K562 (cell line): ENCODE measurements around the gene CMIP. TPM values are rescaled to one million over a fixed set of nuclear protein-coding genes. Genes with fewer than 3 reads are reported as not detected.

ENCODE experiments used
- ATAC-seq: fragments of 200-7000 bp; cut with Tn5 transposase; 3 replicates; pipeline ENCODE4 v1.9.1; 2020; ENCODE audit warnings: moderate library complexity
- BruUV-seq: library from RNA; stranded (reverse); fragments of 400-500 nt; replicated peaks from 2 replicates; lab custom pipeline; 2021; lab: Mats Ljungman, UMichigan
- CTCF ChIA-PET: fragments of 300-600 bp; formaldehyde crosslinking; extraction: SDS; loops from one replicate; lab custom pipeline; 2021; ENCODE audit warnings: low intra/inter-chr PET ratio; lab: Yijun Ruan, JAX
- POLR2A ChIA-PET: fragments of 300-600, 350-650 bp; sonication (Branson Sonifier 250); formaldehyde crosslinking; extraction: SDS; loops from one replicate; lab custom pipeline; 2021; ENCODE audit warnings: antibody characterized with exemption, inconsistent platforms; lab: Yijun Ruan, JAX
- DNase-seq, 4 experiments: peaks; one replicate each; pipeline versions ENCODE4 v3.0.0 to v3.0.0-alpha.2; 2011 to 2018; ENCODE audit warnings: low spot score in 3 of 4, mixed read lengths in 3 of 4; ENCODE audit errors: extremely low read depth in 1 of 4
- FAIRE-seq: peaks from 2 replicates; lab custom pipeline; 2011; peaks lifted over from hg19 to GRCh38; lab: Jason Lieb, UNC
- H2AFZ ChIP-seq: 2 replicates; pipeline ENCODE4 v1.6.0; 2011; ENCODE audit warnings: low read depth, low read length, control low read depth, inconsistent platforms
- H3K27ac ChIP-seq: fragments of 200-600 bp; 3 replicates; pipeline ENCODE4 v1.8.0; 2011; ENCODE audit warnings: low read depth, mild to moderate bottlenecking, control low read depth, inconsistent platforms, low read length, moderate library complexity, mixed read lengths; ENCODE audit errors: extremely low read depth
- H3K27me3 ChIP-seq, 2 experiments: fragments of 300-600 bp in 1 of 2; 2 replicates in 1 of 2; 3 replicates in 1 of 2; pipeline versions ENCODE4 v1.6.0 to v1.8.0; 2011; ENCODE audit warnings: inconsistent platforms in 2 of 2, low read length in 2 of 2, mild to moderate bottlenecking in 1 of 2, mixed read lengths in 1 of 2, moderate library complexity in 1 of 2; ENCODE audit not compliant: control insufficient read depth in 2 of 2, insufficient read depth in 2 of 2
- H3K36me3 ChIP-seq: fragments of 300-600 bp; 3 replicates; pipeline ENCODE4 v1.8.0; 2011; ENCODE audit warnings: mild to moderate bottlenecking, low read length, inconsistent platforms; ENCODE audit not compliant: control insufficient read depth, insufficient read depth
- H3K4me1 ChIP-seq, 2 experiments: fragments of 200-600 bp in 1 of 2; replicated peaks in 1 of 2; 2 replicates in 1 of 2; 3 replicates in 1 of 2; pipeline versions ENCODE4 v1.5.1 to v1.8.0; 2011; ENCODE audit warnings: inconsistent platforms in 2 of 2, low read length in 2 of 2, mild to moderate bottlenecking in 1 of 2, mixed read lengths in 1 of 2, moderate library complexity in 1 of 2; ENCODE audit not compliant: control insufficient read depth in 2 of 2, insufficient read depth in 2 of 2
- H3K4me2 ChIP-seq: 2 replicates; pipeline ENCODE4 v1.6.1; 2011; ENCODE audit warnings: low read length, control low read depth, inconsistent platforms, mixed read lengths; ENCODE audit not compliant: insufficient read depth
- H3K4me3 ChIP-seq: fragments of 200-600 bp; sonication (generic), shearing (Covaris generic); 2 replicates; pipeline ENCODE4 v1.5.1; 2016; ENCODE audit warnings: control low read depth, inconsistent platforms
- H3K79me2 ChIP-seq: fragments of 200-600 bp; 3 replicates; pipeline ENCODE4 v1.8.0; 2011; ENCODE audit warnings: low read length, inconsistent platforms; ENCODE audit not compliant: control insufficient read depth, insufficient read depth
- H3K9ac ChIP-seq, 2 experiments: 2 replicates each; pipeline versions ENCODE4 v1.6.0 to v1.6.1; 2011; ENCODE audit warnings: low read depth in 2 of 2, low read length in 2 of 2, control low read depth in 1 of 2, inconsistent platforms in 1 of 2, mild to moderate bottlenecking in 1 of 2, mixed read lengths in 1 of 2; ENCODE audit not compliant: insufficient read depth in 1 of 2
- H3K9me1 ChIP-seq: one replicate; pipeline ENCODE4 v1.6.0; 2011; ENCODE audit warnings: inconsistent platforms, mild to moderate bottlenecking, low read length, moderate library complexity; ENCODE audit not compliant: control insufficient read depth, insufficient read depth
- H3K9me3 ChIP-seq: replicated peaks from 2 replicates; pipeline ENCODE4 v1.5.1; 2011; ENCODE audit warnings: low read depth, low read length, inconsistent platforms; ENCODE audit not compliant: control insufficient read depth, insufficient read depth
- H4K20me1 ChIP-seq: replicated peaks from 2 replicates; pipeline ENCODE4 v1.6.1; 2011; ENCODE audit warnings: low read length, inconsistent platforms, mixed read lengths; ENCODE audit not compliant: control insufficient read depth, insufficient read depth
- CC2D1A ChIP-seq: fragments of 450-650 bp; IDR thresholded peaks from 2 replicates; pipeline ENCODE4 v1.6.1; 2017; ENCODE audit warnings: mild to moderate bottlenecking
- CTBP1 ChIP-seq: fragments of 450-650 bp; IDR thresholded peaks from 2 replicates; pipeline ENCODE4 v1.6.1; 2016; ENCODE audit warnings: borderline replicate concordance
- GABPB1 ChIP-seq: sonication (generic); formaldehyde crosslinking; IDR thresholded peaks from 2 replicates; pipeline ENCODE4 v1.8.0; 2022; ENCODE audit warnings: mild to moderate bottlenecking, missing genetic modification reagents
- GATAD2A ChIP-seq: fragments of 450-650 bp; IDR thresholded peaks from 2 replicates; pipeline ENCODE4 v1.6.1; 2017
- NBN ChIP-seq: fragments of 450-650 bp; IDR thresholded peaks from 2 replicates; pipeline ENCODE4 v1.6.1; 2016; ENCODE audit warnings: low read depth, mild to moderate bottlenecking
- NELFE ChIP-seq: IDR thresholded peaks from 2 replicates; pipeline ENCODE4 v1.6.1; 2011; ENCODE audit warnings: mild to moderate bottlenecking; ENCODE audit not compliant: insufficient read depth, insufficient read length
- RNF2 ChIP-seq: sonication (generic); IDR thresholded peaks from 2 replicates; pipeline ENCODE4 v1.6.1; 2016
- SP2 ChIP-seq: IDR thresholded peaks from 2 replicates; pipeline ENCODE4 v1.6.1; 2011; ENCODE audit warnings: mild to moderate bottlenecking, low read depth, low read length, moderate library complexity; ENCODE audit not compliant: poor library complexity, severe bottlenecking; ENCODE audit errors: extremely low read depth
- TOE1 ChIP-seq, 2 experiments: fragments of 450-650 bp in 1 of 2; sonication (generic) in 1 of 2; formaldehyde crosslinking in 1 of 2; IDR thresholded peaks; 2 replicates each; pipeline versions ENCODE4 v1.7.1 to v1.8.0; 2016 to 2022; ENCODE audit warnings: borderline replicate concordance in 2 of 2, mild to moderate bottlenecking in 2 of 2, antibody characterized with exemption in 1 of 2, inconsistent platforms in 1 of 2, low read depth in 1 of 2, missing genetic modification reagents in 1 of 2, moderate library complexity in 1 of 2
- WGBS: fragments of 100-300 bp; shearing (Covaris generic); methylation state at CpG from one replicate; pipeline ENCODE4 v1.1.6; 2016; ENCODE audit warnings: low coverage, mixed read lengths; ENCODE audit not compliant: insufficient coverage; ENCODE audit errors: missing lambda C conversion rate; 5-methylcytosine and 5-hydroxymethylcytosine counted together
- in situ Hi-C: fragments of 300-500 bp; cut with MboI; formaldehyde crosslinking; loops from 4 replicates; pipeline ENCODE4 v1.15.0; 2018; ENCODE audit warnings: inconsistent platforms, mixed read lengths
- intact Hi-C: fragments of 100-400 bp; cut with micrococcal nuclease; formaldehyde crosslinking; loops from 2 replicates; pipeline ENCODE4 v1.14.2; 2022
- polyA plus RNA-seq, 8 experiments: library from polyadenylated mRNA; depleted of rRNA in 4 of 8; stranded (reverse) in 5 of 8; unstranded in 3 of 8; fragments of >200 nt; fragmentation: Nextera tagmentation in 2 of 8; fragmentation: Illumina TruSeq in 1 of 8; extraction: Ambion mirVana in 2 of 8; extraction: Trizol in 1 of 8; gene quantifications; 2 replicates each; pipeline versions ENCODE4 v1.2.1 to v1.2.3, GENCODE V29; 2011 to 2014; ENCODE audit warnings: inconsistent platforms in 1 of 8, missing spikeins in 1 of 8
- total RNA-seq, 7 experiments: library from RNA; depleted of rRNA in 6 of 7; stranded (reverse); fragments of >200 nt in 6 of 7; fragmentation: Illumina TruSeq in 2 of 7; extraction: Trizol in 2 of 7; gene quantifications; 2 replicates each; pipeline versions ENCODE4 v1.2.1 to v1.2.3, GENCODE V29; 2011 to 2021; ENCODE audit warnings: low replicate concordance in 1 of 7
- TF ChIP-seq, protein P1 (sequence below): fragments of 450-650 bp; IDR thresholded peaks from 2 replicates; pipeline ENCODE4 v1.6.1; 2016; ENCODE audit warnings: low read depth, mild to moderate bottlenecking, moderate library complexity
- TF ChIP-seq, protein P2 (sequence below): fragments of 450-650 bp; IDR thresholded peaks from 2 replicates; pipeline ENCODE4 v1.6.1; 2017; ENCODE audit warnings: antibody characterized with exemption
- TF ChIP-seq, protein P3 (sequence below): IDR thresholded peaks from 2 replicates; pipeline ENCODE4 v1.6.1; 2014; ENCODE audit warnings: antibody characterized with exemption
- TF ChIP-seq, protein P4 (sequence below), 2 experiments: fragments of 200-800 bp in 1 of 2; sonication (Bioruptor generic) in 1 of 2; sonication (generic) in 1 of 2; formaldehyde crosslinking in 1 of 2; IDR thresholded peaks in 1 of 2; conservative IDR thresholded peaks in 1 of 2; 2 replicates each; pipeline versions ENCODE4 v1.5.0 to v1.6.1; 2016 to 2020; ENCODE audit warnings: missing compliant biosample characterization in 1 of 2, missing genetic modification characterization in 1 of 2, missing genetic modification reagents in 1 of 2

The CMIP gene
- total and polyA plus RNA-seq, 9 of the 15 experiments (the other 6 are each of a cell fraction or from before 2014, with no cell fraction given), result 0.94 to 82.5 (median 10.3) TPM

DNA sequence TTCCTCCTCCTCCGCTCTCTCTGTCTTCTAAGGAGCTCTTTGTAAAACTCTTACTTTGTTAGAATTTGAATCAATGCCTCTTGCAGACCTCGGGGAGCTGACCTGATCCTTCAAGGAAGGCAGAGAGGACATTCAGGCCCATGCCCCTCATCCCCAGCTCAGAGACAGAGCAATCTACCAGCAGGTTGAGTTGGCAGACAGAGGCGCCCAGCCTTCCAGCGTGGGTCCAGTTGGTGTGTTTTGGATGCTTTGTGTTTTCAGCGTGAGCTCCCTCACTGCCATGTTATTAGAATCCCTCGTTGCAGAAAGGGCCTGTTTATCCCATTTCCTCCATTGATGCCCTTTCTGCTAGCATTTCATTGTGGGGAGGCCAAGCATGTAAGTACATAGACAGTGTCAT is 167.1 kb downstream of the CMIP start:
- Histone ChIP-seq H3K9ac (no peak overlapping the region), H4K20me1 (peaks cover 23% of the 10 kb centered on the region; the same call in 1 of the 2 replicates), H3K27me3 (no peaks in the 10 kb centered on the region; a peak in 1 of 5 replicates), H3K4me3 (no peak overlapping the region), H3K4me1 (peaks cover 0 to 18% of the 10 kb centered on the region in 2 experiments; a peak in 2 of 5 replicates), H3K36me3 (peaks cover 60% of the 10 kb centered on the region; the same call in 2 of the 3 replicates), H3K79me2 (peaks cover 18% of the 10 kb centered on the region; the same call in 2 of the 3 replicates), H3K4me2 (no peak overlapping the region), H3K27ac (no peak overlapping the region), H3K9me1 (peaks cover 6% of the 10 kb centered on the region), H2AFZ (no peak overlapping the region), H3K9me3 (no peaks in the 10 kb centered on the region; the same call in 1 of the 2 replicates)
- 89% methylated on average over 6 of the region's 6 CpGs for WGBS
- DNase-seq (no peak), FAIRE-seq (no peak), ATAC-seq (no peak)
- in situ Hi-C loops (no loop called here), intact Hi-C loops (no loop called here)
- POLR2A ChIA-PET, result no interaction called here
- BruUV-seq, result no TSS peak
- CTCF ChIA-PET, result no interaction called here
- TF ChIP-seq CTBP1, result no peak
- TF ChIP-seq, protein P1, sequence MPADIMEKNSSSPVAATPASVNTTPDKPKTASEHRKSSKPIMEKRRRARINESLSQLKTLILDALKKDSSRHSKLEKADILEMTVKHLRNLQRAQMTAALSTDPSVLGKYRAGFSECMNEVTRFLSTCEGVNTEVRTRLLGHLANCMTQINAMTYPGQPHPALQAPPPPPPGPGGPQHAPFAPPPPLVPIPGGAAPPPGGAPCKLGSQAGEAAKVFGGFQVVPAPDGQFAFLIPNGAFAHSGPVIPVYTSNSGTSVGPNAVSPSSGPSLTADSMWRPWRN, result no peak
- TF ChIP-seq, protein P2, sequence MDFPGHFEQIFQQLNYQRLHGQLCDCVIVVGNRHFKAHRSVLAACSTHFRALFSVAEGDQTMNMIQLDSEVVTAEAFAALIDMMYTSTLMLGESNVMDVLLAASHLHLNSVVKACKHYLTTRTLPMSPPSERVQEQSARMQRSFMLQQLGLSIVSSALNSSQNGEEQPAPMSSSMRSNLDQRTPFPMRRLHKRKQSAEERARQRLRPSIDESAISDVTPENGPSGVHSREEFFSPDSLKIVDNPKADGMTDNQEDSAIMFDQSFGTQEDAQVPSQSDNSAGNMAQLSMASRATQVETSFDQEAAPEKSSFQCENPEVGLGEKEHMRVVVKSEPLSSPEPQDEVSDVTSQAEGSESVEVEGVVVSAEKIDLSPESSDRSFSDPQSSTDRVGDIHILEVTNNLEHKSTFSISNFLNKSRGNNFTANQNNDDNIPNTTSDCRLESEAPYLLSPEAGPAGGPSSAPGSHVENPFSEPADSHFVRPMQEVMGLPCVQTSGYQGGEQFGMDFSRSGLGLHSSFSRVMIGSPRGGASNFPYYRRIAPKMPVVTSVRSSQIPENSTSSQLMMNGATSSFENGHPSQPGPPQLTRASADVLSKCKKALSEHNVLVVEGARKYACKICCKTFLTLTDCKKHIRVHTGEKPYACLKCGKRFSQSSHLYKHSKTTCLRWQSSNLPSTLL, result no peak
- no peak for TF ChIP-seq SP2
- no peak for TF ChIP-seq NBN
- no peak for TF ChIP-seq NELFE
- no peak for TF ChIP-seq CC2D1A
- no peak for TF ChIP-seq RNF2
- TF ChIP-seq GABPB1 (CRISPR knock-in tag), result no peak
- TF ChIP-seq, protein P3, sequence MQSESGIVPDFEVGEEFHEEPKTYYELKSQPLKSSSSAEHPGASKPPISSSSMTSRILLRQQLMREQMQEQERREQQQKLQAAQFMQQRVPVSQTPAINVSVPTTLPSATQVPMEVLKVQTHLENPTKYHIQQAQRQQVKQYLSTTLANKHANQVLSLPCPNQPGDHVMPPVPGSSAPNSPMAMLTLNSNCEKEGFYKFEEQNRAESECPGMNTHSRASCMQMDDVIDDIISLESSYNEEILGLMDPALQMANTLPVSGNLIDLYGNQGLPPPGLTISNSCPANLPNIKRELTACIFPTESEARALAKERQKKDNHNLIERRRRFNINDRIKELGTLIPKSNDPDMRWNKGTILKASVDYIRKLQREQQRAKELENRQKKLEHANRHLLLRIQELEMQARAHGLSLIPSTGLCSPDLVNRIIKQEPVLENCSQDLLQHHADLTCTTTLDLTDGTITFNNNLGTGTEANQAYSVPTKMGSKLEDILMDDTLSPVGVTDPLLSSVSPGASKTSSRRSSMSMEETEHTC, result no peak
- TF ChIP-seq TOE1 (IDR thresholded peaks at IDR 0.05; ENCODE audit: borderline replicate concordance), result no peak
- TF ChIP-seq TOE1 (CRISPR knock-in tag; IDR thresholded peaks at IDR 0.05; ENCODE audit: borderline replicate concordance, low read depth), result no peak
- TF ChIP-seq, protein P4, sequence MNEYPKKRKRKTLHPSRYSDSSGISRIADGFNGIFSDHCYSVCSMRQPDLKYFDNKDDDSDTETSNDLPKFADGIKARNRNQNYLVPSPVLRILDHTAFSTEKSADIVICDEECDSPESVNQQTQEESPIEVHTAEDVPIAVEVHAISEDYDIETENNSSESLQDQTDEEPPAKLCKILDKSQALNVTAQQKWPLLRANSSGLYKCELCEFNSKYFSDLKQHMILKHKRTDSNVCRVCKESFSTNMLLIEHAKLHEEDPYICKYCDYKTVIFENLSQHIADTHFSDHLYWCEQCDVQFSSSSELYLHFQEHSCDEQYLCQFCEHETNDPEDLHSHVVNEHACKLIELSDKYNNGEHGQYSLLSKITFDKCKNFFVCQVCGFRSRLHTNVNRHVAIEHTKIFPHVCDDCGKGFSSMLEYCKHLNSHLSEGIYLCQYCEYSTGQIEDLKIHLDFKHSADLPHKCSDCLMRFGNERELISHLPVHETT (CRISPR knock-in tag; conservative IDR thresholded peaks at IDR 0.05 in 1 of 2, IDR thresholded peaks at IDR 0.05 in 1 of 2), result no peak
- TF ChIP-seq GATAD2A, result no peak
